H1 (cell line): ENCODE results near the gene GRID1. TPM values are rescaled to one million over a fixed set of nuclear protein-coding genes. Genes with fewer than 3 reads are reported as not detected.

Source experiments
- CTCF ChIA-PET: fragments of 300-600 bp; sonication (Branson Sonifier 250); formaldehyde crosslinking; loops from one replicate; lab custom pipeline; 2021; ENCODE audit not compliant: partially characterized antibody; lab: Charles Lee
- POLR2A ChIA-PET: fragments of 300-600 bp; sonication (Branson Sonifier 250); formaldehyde crosslinking; loops from one replicate; lab custom pipeline; 2021; ENCODE audit warnings: inconsistent platforms; ENCODE audit not compliant: partially characterized antibody; lab: Charles Lee
- DNase-seq, 2 experiments: peaks; one replicate each; pipeline versions ENCODE4 v3.0.0 to v3.0.0-alpha.2; 2010 to 2022; ENCODE audit warnings: low spot score in 2 of 2, low read depth in 1 of 2, mixed read lengths in 1 of 2
- FAIRE-seq: peaks from 2 replicates; lab custom pipeline; 2011; peaks lifted over from hg19 to GRCh38; lab: Jason Lieb, UNC
- H2AFZ ChIP-seq: 2 replicates; pipeline ENCODE4 v1.8.1; 2012; ENCODE audit warnings: low read length, inconsistent platforms
- H2AK5ac ChIP-seq: 2 replicates; pipeline ENCODE4 v1.6.1; 2013; ENCODE audit warnings: low read depth, low read length
- H2BK120ac ChIP-seq: replicated peaks from 2 replicates; pipeline ENCODE3; 2013; ENCODE audit warnings: low read depth, low read length, inconsistent platforms
- H2BK12ac ChIP-seq: 2 replicates; pipeline ENCODE4 v1.6.1; 2013; ENCODE audit warnings: low read depth, low read length
- H2BK15ac ChIP-seq: 2 replicates; pipeline ENCODE4 v1.6.1; 2013; ENCODE audit warnings: low read length
- H2BK20ac ChIP-seq: 2 replicates; pipeline ENCODE4 v1.6.1; 2013; ENCODE audit warnings: low read length
- H2BK5ac ChIP-seq: 2 replicates; pipeline ENCODE4 v1.6.1; 2013; ENCODE audit warnings: low read depth, low read length
- H3K14ac ChIP-seq: 2 replicates; pipeline ENCODE4 v1.6.1; 2013; ENCODE audit warnings: inconsistent platforms; ENCODE audit not compliant: insufficient read length
- H3K18ac ChIP-seq: 2 replicates; pipeline ENCODE4 v1.6.1; 2013; ENCODE audit warnings: low read length; ENCODE audit errors: extremely low read depth
- H3K23ac ChIP-seq: 2 replicates; pipeline ENCODE4 v1.6.1; 2013; ENCODE audit warnings: inconsistent platforms; ENCODE audit not compliant: insufficient read length
- H3K23me2 ChIP-seq: 2 replicates; pipeline ENCODE4 v1.6.1; 2013; ENCODE audit warnings: low read depth, low read length
- H3K27ac ChIP-seq: 2 replicates; pipeline ENCODE4 v1.6.1; 2011; ENCODE audit warnings: low read depth, low read length, inconsistent platforms
- H3K27me3 ChIP-seq, 4 experiments: replicated peaks in 1 of 4; 1 replicate in 1 of 4; 2 replicates in 3 of 4; pipeline versions ENCODE4 v1.6.1 to v1.8.1; 2011 to 2013; ENCODE audit warnings: low read length in 3 of 4, mild to moderate bottlenecking in 3 of 4, inconsistent platforms in 2 of 4, mixed read lengths in 2 of 4, moderate library complexity in 1 of 4; ENCODE audit not compliant: control insufficient read depth in 3 of 4, insufficient read depth in 3 of 4; ENCODE audit errors: extremely low read depth in 1 of 4
- H3K36me3 ChIP-seq, 4 experiments: 2 replicates each; pipeline versions ENCODE4 v1.6.1 to v1.8.1; 2011 to 2013; ENCODE audit warnings: mild to moderate bottlenecking in 4 of 4, low read length in 3 of 4, moderate library complexity in 2 of 4, control low read depth in 1 of 4, inconsistent platforms in 1 of 4; ENCODE audit not compliant: insufficient read depth in 4 of 4, control insufficient read depth in 2 of 4
- H3K4ac ChIP-seq: replicated peaks from 2 replicates; pipeline ENCODE3; 2013; ENCODE audit warnings: low read length, low read depth, mixed read lengths, inconsistent platforms; ENCODE audit not compliant: insufficient read length
- H3K4me1 ChIP-seq, 4 experiments: replicated peaks in 1 of 4; 1 replicate in 1 of 4; 2 replicates in 3 of 4; pipeline versions ENCODE4 v1.6.1 to v1.8.1; 2011 to 2013; ENCODE audit warnings: low read length in 3 of 4, inconsistent platforms in 2 of 4, mixed read lengths in 1 of 4; ENCODE audit not compliant: insufficient read depth in 4 of 4, control insufficient read depth in 3 of 4
- H3K4me2 ChIP-seq, 2 experiments: 2 replicates each; pipeline versions ENCODE4 v1.6.1 to v1.8.1; 2011 to 2013; ENCODE audit warnings: low read depth in 2 of 2, low read length in 2 of 2, control low read depth in 1 of 2, inconsistent platforms in 1 of 2, mild to moderate bottlenecking in 1 of 2; ENCODE audit not compliant: insufficient read depth in 1 of 2
- H3K4me3 ChIP-seq, 4 experiments: fragments of 200-600, 300-600 bp in 1 of 4; sonication (generic), shearing (Covaris generic), sonication (Bioruptor Twin) in 1 of 4; 2 replicates each; pipeline versions ENCODE4 v1.5.1 to v1.8.1; 2011 to 2016; ENCODE audit warnings: low read length in 4 of 4, low read depth in 3 of 4, control low read depth in 2 of 4, inconsistent platforms in 2 of 4, mild to moderate bottlenecking in 2 of 4, mixed read lengths in 1 of 4, moderate library complexity in 1 of 4; ENCODE audit not compliant: insufficient read depth in 2 of 4; ENCODE audit errors: extremely low read depth in 1 of 4
- H3K56ac ChIP-seq: replicated peaks from 2 replicates; pipeline ENCODE3; 2013; ENCODE audit warnings: low read depth, mild to moderate bottlenecking, mixed read lengths, low read length, inconsistent platforms; ENCODE audit not compliant: insufficient read length
- H3K79me1 ChIP-seq: 2 replicates; pipeline ENCODE4 v1.6.1; 2013; ENCODE audit warnings: low read depth, low read length, control low read depth
- H3K79me2 ChIP-seq, 2 experiments: 2 replicates each; pipeline versions ENCODE4 v1.6.1 to v1.8.1; 2012 to 2013; ENCODE audit warnings: low read length in 2 of 2, mild to moderate bottlenecking in 2 of 2, inconsistent platforms in 1 of 2; ENCODE audit not compliant: insufficient read depth in 2 of 2, control insufficient read depth in 1 of 2
- H3K9ac ChIP-seq, 4 experiments: replicated peaks in 1 of 4; 1 replicate in 1 of 4; 2 replicates in 3 of 4; pipeline versions ENCODE4 v1.6.1 to v1.8.1; 2011 to 2013; ENCODE audit warnings: low read depth in 3 of 4, low read length in 3 of 4, control low read depth in 2 of 4, mild to moderate bottlenecking in 2 of 4, moderate library complexity in 2 of 4, inconsistent platforms in 1 of 4; ENCODE audit errors: extremely low read depth in 1 of 4
- H3K9me3 ChIP-seq, 2 experiments: 2 replicates each; pipeline versions ENCODE4 v1.6.1 to v1.8.1; 2012 to 2013; ENCODE audit warnings: mild to moderate bottlenecking in 2 of 2, moderate library complexity in 2 of 2, control low read depth in 1 of 2, inconsistent platforms in 1 of 2, low read depth in 1 of 2, low read length in 1 of 2, mixed read lengths in 1 of 2; ENCODE audit not compliant: insufficient read depth in 2 of 2
- H4K20me1 ChIP-seq, 2 experiments: replicated peaks in 1 of 2; 2 replicates each; pipeline versions ENCODE3 to v1.8.1; 2011 to 2013; ENCODE audit warnings: inconsistent platforms in 2 of 2, low read length in 2 of 2, mild to moderate bottlenecking in 1 of 2; ENCODE audit not compliant: insufficient read depth in 2 of 2, control insufficient read depth in 1 of 2
- H4K5ac ChIP-seq: 2 replicates; pipeline ENCODE4 v1.6.1; 2013; ENCODE audit warnings: low read length, low read depth, mixed read lengths, inconsistent platforms; ENCODE audit not compliant: insufficient read length
- H4K8ac ChIP-seq: 2 replicates; pipeline ENCODE4 v1.8.0; 2013; ENCODE audit warnings: mild to moderate bottlenecking, moderate library complexity, low read length, inconsistent platforms; ENCODE audit not compliant: insufficient read depth; ENCODE audit errors: extremely low read depth
- H4K91ac ChIP-seq: replicated peaks from 2 replicates; pipeline ENCODE3; 2013; ENCODE audit warnings: low read length, mixed read lengths, inconsistent platforms; ENCODE audit not compliant: insufficient read length
- BACH1 ChIP-seq: IDR thresholded peaks from 2 replicates; pipeline ENCODE4 v1.6.1; 2012; ENCODE audit warnings: low read length, improper control_type of control experiment
- CHD2 ChIP-seq: IDR thresholded peaks from 2 replicates; pipeline ENCODE4 v1.6.1; 2012; ENCODE audit warnings: low read length, improper control_type of control experiment
- JUND ChIP-seq: IDR thresholded peaks from 2 replicates; pipeline ENCODE4 v1.6.1; 2011; ENCODE audit warnings: mild to moderate bottlenecking, improper control_type of control experiment, low read length
- KDM1A ChIP-seq: fragments of 200-600, 300-600 bp; sonication (generic); IDR thresholded peaks from 2 replicates; pipeline ENCODE4 v1.7.1; 2016; ENCODE audit warnings: mild to moderate bottlenecking, low read length, borderline replicate concordance
- ZNF274 ChIP-seq: IDR thresholded peaks from 2 replicates; pipeline ENCODE4 v1.7.0; 2012; ENCODE audit warnings: low read length, borderline replicate concordance; ENCODE audit errors: extremely low read depth
- WGBS, 2 experiments: shearing (Covaris generic) in 1 of 2; methylation state at CpG; one replicate each; pipeline versions ENCODE4 v1.1.6 to v1.1.7; 2013 to 2015; ENCODE audit warnings: low lambda C conversion rate in 2 of 2, mixed read lengths in 2 of 2, inconsistent platforms in 1 of 2, low coverage in 1 of 2, missing lambda C conversion rate in 1 of 2; ENCODE audit not compliant: insufficient replicate concordance in 2 of 2, insufficient coverage in 1 of 2, insufficient read length in 1 of 2; ENCODE audit errors: extremely low coverage in 1 of 2, missing lambda C conversion rate in 1 of 2; 5-methylcytosine and 5-hydroxymethylcytosine counted together
- polyA plus RNA-seq, 7 experiments: library from polyadenylated mRNA; depleted of rRNA in 3 of 7; stranded (reverse) in 5 of 7; unstranded in 2 of 7; fragments of >200 nt in 5 of 7; fragments of 200-250 nt in 2 of 7; gene quantifications; 1 replicate in 5 of 7; 2 replicates in 1 of 7; 4 replicates in 1 of 7; pipeline versions ENCODE4 v1.2.1 to v1.2.3, GENCODE V29; 2011 to 2013; ENCODE audit warnings: missing spikeins in 2 of 7, mixed read lengths in 2 of 7
- total RNA-seq: library from RNA; stranded (reverse); fragmentation: NEBNext Ultra II Directional; extraction: Animal tissue kit (Norgen Biotek cat#: 25700); gene quantifications from 2 replicates; pipeline ENCODE4 v1.2.1, GENCODE V29; 2021

Gene GRID1
- total and polyA plus RNA-seq, 2 of the 8 experiments (the other 6 are each of a cell fraction or from before 2014, with no cell fraction given), result 0.22 to 0.30 TPM

DNA sequence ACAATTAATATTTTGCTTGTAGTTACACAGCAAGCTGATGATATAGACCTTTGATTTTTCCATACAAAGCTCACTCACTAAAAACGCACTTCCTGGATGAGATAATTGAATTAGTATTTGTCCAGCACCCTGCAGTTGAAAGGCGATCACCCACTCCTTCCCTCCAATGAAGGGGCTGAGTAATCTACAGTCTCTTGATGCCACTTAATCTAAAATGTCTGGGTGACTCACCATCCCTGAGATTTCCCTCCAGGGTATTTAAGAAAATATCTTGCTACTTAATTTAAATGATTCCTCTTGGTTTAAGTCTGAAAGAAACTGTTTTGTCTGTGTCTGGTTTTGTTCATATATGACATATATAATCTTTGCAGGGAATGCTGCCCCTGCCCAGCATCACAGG lies 515.3 kb downstream of the GRID1 start:
- CTCF ChIA-PET, result interaction anchor here (1.5 to 2.3 kb wide), 2 partner anchors 13 to 18 kb away, joined by 3 to 9 read pairs; no protein-coding TSS in a partner anchor

More for the DNA sequence above, 515.3 kb downstream of the GRID1 start:
- DNase-seq (no peak), FAIRE-seq (no peak)
- Histone ChIP-seq H3K79me1 (no peaks in the 10 kb centered on the region), H4K91ac (no peak overlapping the region), H3K9ac (no peak overlapping the region), H2AFZ (no peak overlapping the region), H3K27ac (no peak overlapping the region), H3K23me2 (no peaks in the 10 kb centered on the region), H2BK15ac (no peak overlapping the region), H3K4me3 (no peak overlapping the region), H2AK5ac (no peak overlapping the region), H3K9me3 (0 out of 4 replicates have a peak, but pooled peaks cover 0 to 3% of the 10 kb centered on the region in 2 experiments), H3K4me2 (no peak overlapping the region), H3K79me2 (no peaks in the 10 kb centered on the region), H3K4me1 (no peaks in the 10 kb centered on the region; a peak in 1 of 7 replicates), H4K5ac (no peak overlapping the region), H2BK12ac (no peak overlapping the region), H4K8ac (no peak overlapping the region), H3K27me3 (no peaks in the 10 kb centered on the region), H3K4ac (no peak overlapping the region), H2BK20ac (no peak overlapping the region), H3K18ac (no peak overlapping the region), H2BK5ac (no peak overlapping the region), H3K14ac (no peak overlapping the region), H3K56ac (no peak overlapping the region), H4K20me1 (no peaks in the 10 kb centered on the region), H3K23ac (no peak overlapping the region), H3K36me3 (no peaks in the 10 kb centered on the region), H2BK120ac (no peak overlapping the region)
- POLR2A ChIA-PET, result no interaction called here
- no peak for TF ChIP-seq CHD2
- TF ChIP-seq ZNF274, result no peak
- TF ChIP-seq BACH1, result no peak
- TF ChIP-seq JUND, result no peak
- TF ChIP-seq KDM1A, result no peak
- 88% methylated on average over 2 of the region's 2 CpGs; no CpG with 5 or more reads in 1 of the 2 experiments for WGBS, 2 experiments
